H9 (cell line): ENCODE data around the gene HPCAL1. TPM values are rescaled to one million over a fixed set of nuclear protein-coding genes. Genes with fewer than 3 reads are reported as not detected.
A peak's percentile ranks its signal among the peaks of the same experiment; 100 is the strongest.

ENCODE experiments used
- DNase-seq: peaks from one replicate; pipeline ENCODE4 v3.0.0-alpha.2; 2017
- H2AFZ ChIP-seq: one replicate; pipeline ENCODE4 v1.6.1; 2013; ENCODE audit warnings: mild to moderate bottlenecking, low read length, control low read depth, moderate library complexity
- H2AK5ac ChIP-seq: 2 replicates; pipeline ENCODE4 v1.6.1; 2013; ENCODE audit warnings: low read length, control low read depth, mixed read lengths; ENCODE audit not compliant: insufficient read length
- H2BK120ac ChIP-seq: one replicate; pipeline ENCODE4 v1.6.1; 2013; ENCODE audit warnings: low read depth, mild to moderate bottlenecking, low read length, control low read depth, inconsistent platforms; ENCODE audit not compliant: poor library complexity, severe bottlenecking
- H2BK12ac ChIP-seq: 2 replicates; pipeline ENCODE4 v1.6.1; 2013; ENCODE audit warnings: low read length, control low read depth, mixed read lengths, low read depth; ENCODE audit not compliant: insufficient read length
- H2BK15ac ChIP-seq: 2 replicates; pipeline ENCODE4 v1.6.1; 2013; ENCODE audit warnings: low read depth, low read length, control low read depth
- H2BK20ac ChIP-seq: one replicate; pipeline ENCODE4 v1.6.1; 2013; ENCODE audit warnings: low read depth, mild to moderate bottlenecking, low read length, control low read depth, inconsistent platforms; ENCODE audit not compliant: poor library complexity, severe bottlenecking
- H2BK5ac ChIP-seq: 2 replicates; pipeline ENCODE4 v1.6.1; 2013; ENCODE audit warnings: low read length, control low read depth, mixed read lengths; ENCODE audit not compliant: insufficient read length
- H3K14ac ChIP-seq: 2 replicates; pipeline ENCODE4 v1.6.1; 2013; ENCODE audit warnings: low read length, control low read depth; ENCODE audit not compliant: insufficient read depth
- H3K18ac ChIP-seq: 2 replicates; pipeline ENCODE4 v1.6.1; 2013; ENCODE audit warnings: low read depth, mild to moderate bottlenecking, mixed read lengths, low read length, control low read depth; ENCODE audit not compliant: insufficient read length
- H3K23ac ChIP-seq: 2 replicates; pipeline ENCODE4 v1.6.1; 2013; ENCODE audit warnings: low read length, control low read depth, mixed read lengths, low read depth; ENCODE audit not compliant: insufficient read length
- H3K23me2 ChIP-seq: 2 replicates; pipeline ENCODE4 v1.6.1; 2013; ENCODE audit warnings: low read depth, mild to moderate bottlenecking, mixed read lengths, low read length, control low read depth; ENCODE audit not compliant: insufficient read length, poor library complexity, severe bottlenecking
- H3K27ac ChIP-seq: 2 replicates; pipeline ENCODE4 v1.5.1; 2013; ENCODE audit warnings: low read length, control low read depth, mixed read lengths, low read depth; ENCODE audit not compliant: insufficient read length
- H3K27me3 ChIP-seq: 2 replicates; pipeline ENCODE4 v1.6.1; 2013; ENCODE audit warnings: low read length, control low read depth, inconsistent platforms; ENCODE audit not compliant: insufficient read depth
- H3K4ac ChIP-seq: 2 replicates; pipeline ENCODE4 v1.6.1; 2013; ENCODE audit warnings: low read depth, mild to moderate bottlenecking, control low read depth, inconsistent platforms, low read length, moderate library complexity
- H3K4me1 ChIP-seq: 2 replicates; pipeline ENCODE4 v1.6.1; 2013; ENCODE audit warnings: low read length, control low read depth, inconsistent platforms; ENCODE audit not compliant: insufficient read depth
- H3K4me2 ChIP-seq: 2 replicates; pipeline ENCODE4 v1.6.1; 2013; ENCODE audit warnings: low read length, control low read depth, mixed read lengths; ENCODE audit not compliant: insufficient read length, insufficient read depth
- H3K56ac ChIP-seq: 2 replicates; pipeline ENCODE4 v1.6.1; 2013; ENCODE audit warnings: low read depth, mild to moderate bottlenecking, mixed read lengths, low read length, control low read depth; ENCODE audit not compliant: insufficient read length
- H3K79me1 ChIP-seq: 2 replicates; pipeline ENCODE4 v1.6.1; 2013; ENCODE audit warnings: low read depth, mild to moderate bottlenecking, moderate library complexity, low read length, control low read depth, inconsistent platforms; ENCODE audit not compliant: insufficient read depth, poor library complexity, severe bottlenecking
- H3K79me2 ChIP-seq: 2 replicates; pipeline ENCODE4 v1.6.1; 2013; ENCODE audit warnings: low read length, control low read depth, inconsistent platforms; ENCODE audit not compliant: insufficient read depth
- H3K9ac ChIP-seq: 2 replicates; pipeline ENCODE4 v1.6.1; 2013; ENCODE audit warnings: low read length, control low read depth, mixed read lengths; ENCODE audit not compliant: insufficient read length; ENCODE audit errors: extremely low read depth
- H3K9me3 ChIP-seq: one replicate; pipeline ENCODE4 v1.6.1; 2013; ENCODE audit warnings: low read depth, low read length, inconsistent platforms; ENCODE audit not compliant: control insufficient read depth
- H3T11ph ChIP-seq: one replicate; pipeline ENCODE4 v1.6.1; 2013; ENCODE audit warnings: mild to moderate bottlenecking, low read length, control low read depth, inconsistent platforms
- H4K20me1 ChIP-seq: one replicate; pipeline ENCODE4 v1.6.1; 2013; ENCODE audit not compliant: control insufficient read depth, insufficient read length, insufficient read depth
- H4K5ac ChIP-seq: 2 replicates; pipeline ENCODE4 v1.6.1; 2013; ENCODE audit warnings: low read depth, mild to moderate bottlenecking, mixed read lengths, low read length, control low read depth; ENCODE audit not compliant: insufficient read length
- H4K8ac ChIP-seq: replicated peaks from 2 replicates; pipeline ENCODE4 v1.6.1; 2013; ENCODE audit warnings: low read length, control low read depth, mixed read lengths, low read depth; ENCODE audit not compliant: insufficient read length
- H4K91ac ChIP-seq: 2 replicates; pipeline ENCODE4 v1.6.1; 2013; ENCODE audit warnings: low read depth, mild to moderate bottlenecking, moderate library complexity, mixed read lengths, low read length, control low read depth; ENCODE audit not compliant: insufficient read length
- H3K27ac Mint-ChIP-seq, 3 experiments: 2 replicates in 2 of 3; 3 replicates in 1 of 3; pipeline ENCODE4 v1.8.0; 2020 to 2021; ENCODE audit warnings: mixed read lengths in 3 of 3, mild to moderate bottlenecking in 1 of 3, moderate library complexity in 1 of 3
- H3K27me3 Mint-ChIP-seq: 2 replicates; pipeline ENCODE4 v1.8.0; 2021; ENCODE audit warnings: low read depth, mild to moderate bottlenecking, moderate library complexity, mixed read lengths
- H3K36me3 Mint-ChIP-seq, 3 experiments: 2 replicates in 2 of 3; 3 replicates in 1 of 3; pipeline ENCODE4 v1.8.0; 2020 to 2021; ENCODE audit warnings: low read depth in 3 of 3, mixed read lengths in 3 of 3; ENCODE audit not compliant: insufficient read depth in 1 of 3
- H3K4me1 Mint-ChIP-seq, 2 experiments: 2 replicates each; pipeline ENCODE4 v1.8.0; 2020; ENCODE audit warnings: mixed read lengths in 2 of 2
- H3K4me3 Mint-ChIP-seq, 2 experiments: 2 replicates in 1 of 2; 3 replicates in 1 of 2; pipeline ENCODE4 v1.8.0; 2020 to 2021; ENCODE audit warnings: mild to moderate bottlenecking in 2 of 2, mixed read lengths in 2 of 2, moderate library complexity in 1 of 2
- H3K9me3 Mint-ChIP-seq, 2 experiments: 2 replicates in 1 of 2; 3 replicates in 1 of 2; pipeline ENCODE4 v1.8.0; 2020; ENCODE audit warnings: mild to moderate bottlenecking in 2 of 2, mixed read lengths in 2 of 2, moderate library complexity in 1 of 2
- WGBS: extraction: QIAGEN DNeasy Blood & Tissue Kit; methylation state at CpG from one replicate; pipeline ENCODE4 v1.1.7; 2013; ENCODE audit warnings: missing lambda C conversion rate, low lambda C conversion rate, mixed read lengths; ENCODE audit not compliant: insufficient read length; ENCODE audit errors: extremely low coverage; 5-methylcytosine and 5-hydroxymethylcytosine counted together
- total RNA-seq: library from RNA; stranded (reverse); gene quantifications from 2 replicates; pipeline ENCODE4 v1.2.1, GENCODE V29; 2021
- TF ChIP-seq, protein P1 (sequence below): fragments of 200-600 bp; sonication (generic); conservative IDR thresholded peaks from 3 replicates; pipeline ENCODE4 v1.8.0; 2021; ENCODE audit warnings: antibody characterized with exemption, mild to moderate bottlenecking

The HPCAL1 gene
- total RNA-seq, 1 experiment from 2014 or later = 4.7 TPM

DNA sequence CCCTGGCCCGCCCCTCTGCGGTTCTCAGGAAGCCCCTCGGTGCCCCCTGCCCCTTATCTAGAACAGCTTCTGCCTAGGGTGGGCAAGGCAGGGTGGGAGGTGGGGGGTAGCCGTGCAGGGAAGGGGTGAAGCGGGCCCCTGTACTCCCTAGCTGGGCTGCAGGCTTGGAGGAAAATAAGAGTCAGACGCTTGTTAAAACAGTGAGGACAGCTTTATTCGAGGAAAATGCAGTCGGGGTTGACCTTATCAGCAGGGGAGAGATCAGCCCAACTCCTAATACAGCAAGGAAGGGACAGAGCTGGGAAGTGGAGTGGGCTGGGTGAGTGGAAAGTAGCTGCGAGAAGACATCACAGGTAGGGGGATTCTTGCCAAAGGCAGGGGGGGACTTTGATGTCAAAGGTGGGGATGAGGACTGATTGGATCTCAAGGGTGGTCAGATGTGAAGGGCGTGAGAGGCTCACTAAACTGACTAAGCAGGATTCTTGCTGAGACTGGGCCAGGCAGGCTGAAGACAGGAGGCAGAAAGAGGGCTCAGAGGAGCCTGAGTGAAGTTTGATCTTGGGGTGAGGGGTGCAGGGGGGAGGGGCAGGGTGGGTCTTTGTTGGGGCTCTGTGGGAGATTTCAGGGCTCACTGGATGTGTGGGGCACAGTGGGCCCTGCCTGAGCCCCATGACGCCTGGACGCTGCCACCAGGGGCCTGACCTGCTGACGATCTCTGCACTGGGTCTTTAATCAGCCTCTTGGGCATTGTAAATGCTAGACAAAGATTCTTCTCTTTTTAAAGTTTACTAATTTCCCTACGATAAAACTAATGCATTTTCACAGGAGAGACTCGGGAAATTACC, 29.9 kb downstream of the HPCAL1 start:
- no peaks in the 10 kb centered on the region for H3K79me1 ChIP-seq
- H4K5ac ChIP-seq = no peak overlapping the region
- no peak overlapping the region for H3K14ac ChIP-seq
- H4K91ac ChIP-seq = no peak overlapping the region
- Mint-ChIP-seq H3K4me1 (peaks cover 43 to 52% of the 10 kb centered on the region in 2 experiments), H3K36me3 (peaks cover 5 to 11% (median 5%) of the 10 kb centered on the region in 3 experiments; a peak in 5 of 7 replicates), H3K27ac (peak overlapping the region in 2 of 3 experiments; percentile 40 to 53; a peak in 3 of 7 replicates), H3K4me3 (peak overlapping the region in 1 of 2 experiments; percentile 36; a peak in 1 of 5 replicates), H3K27me3 (no peaks in the 10 kb centered on the region), H3K9me3 (peaks cover 10 to 12% of the 10 kb centered on the region in 2 experiments; a peak in 3 of 5 replicates)
- peak overlapping the region; percentile 7 for H3K18ac ChIP-seq
- no peak overlapping the region for H2BK5ac ChIP-seq
- H3K23ac ChIP-seq = no peak overlapping the region
- no peak overlapping the region for H2AFZ ChIP-seq
- H3K4me1 ChIP-seq = peaks cover 8% of the 10 kb centered on the region; the same call in 1 of the 2 replicates
- H3K4me2 ChIP-seq = no peak overlapping the region
- H3K4ac ChIP-seq = no peak overlapping the region
- no CpG with 5 or more reads among the region's 15 CpGs for WGBS
- no peaks in the 10 kb centered on the region for H3K79me2 ChIP-seq
- no peak overlapping the region for H3K56ac ChIP-seq
- H2AK5ac ChIP-seq = no peak overlapping the region
- no peak overlapping the region for H2BK120ac ChIP-seq
- DNase-seq = no peak
- H3K9me3 ChIP-seq = no peaks in the 10 kb centered on the region
- no peak overlapping the region for H2BK15ac ChIP-seq
- TF ChIP-seq, protein P1, sequence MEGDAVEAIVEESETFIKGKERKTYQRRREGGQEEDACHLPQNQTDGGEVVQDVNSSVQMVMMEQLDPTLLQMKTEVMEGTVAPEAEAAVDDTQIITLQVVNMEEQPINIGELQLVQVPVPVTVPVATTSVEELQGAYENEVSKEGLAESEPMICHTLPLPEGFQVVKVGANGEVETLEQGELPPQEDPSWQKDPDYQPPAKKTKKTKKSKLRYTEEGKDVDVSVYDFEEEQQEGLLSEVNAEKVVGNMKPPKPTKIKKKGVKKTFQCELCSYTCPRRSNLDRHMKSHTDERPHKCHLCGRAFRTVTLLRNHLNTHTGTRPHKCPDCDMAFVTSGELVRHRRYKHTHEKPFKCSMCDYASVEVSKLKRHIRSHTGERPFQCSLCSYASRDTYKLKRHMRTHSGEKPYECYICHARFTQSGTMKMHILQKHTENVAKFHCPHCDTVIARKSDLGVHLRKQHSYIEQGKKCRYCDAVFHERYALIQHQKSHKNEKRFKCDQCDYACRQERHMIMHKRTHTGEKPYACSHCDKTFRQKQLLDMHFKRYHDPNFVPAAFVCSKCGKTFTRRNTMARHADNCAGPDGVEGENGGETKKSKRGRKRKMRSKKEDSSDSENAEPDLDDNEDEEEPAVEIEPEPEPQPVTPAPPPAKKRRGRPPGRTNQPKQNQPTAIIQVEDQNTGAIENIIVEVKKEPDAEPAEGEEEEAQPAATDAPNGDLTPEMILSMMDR = no peak
- no peak overlapping the region for H2BK12ac ChIP-seq
- no peaks in the 10 kb centered on the region for H3K23me2 ChIP-seq
- H2BK20ac ChIP-seq = no peak overlapping the region
- H3K27me3 ChIP-seq = no peaks in the 10 kb centered on the region; the same call in 1 of the 2 replicates
- no peaks in the 10 kb centered on the region for H4K20me1 ChIP-seq
- H3K27ac ChIP-seq = no peak overlapping the region
- H3K9ac ChIP-seq = no peak overlapping the region
- no peak overlapping the region for H3T11ph ChIP-seq
- H4K8ac ChIP-seq = no peak overlapping the region
